Kidney epithelial cell (primary cell): ENCODE data around the gene MFAP5. TPM values are rescaled to one million over a fixed set of nuclear protein-coding genes. Genes with fewer than 3 reads are reported as not detected.
"Not testable (repeated sequence)": the region's sequence is repeated elsewhere in the genome, so short reads cannot be mapped to it uniquely, and the experiment has no call there.

Source experiments
- DNase-seq: peaks from one replicate; pipeline ENCODE4 v3.0.0-alpha.2; 2010; ENCODE audit warnings: low read depth
- H3K27me3 ChIP-seq: 2 replicates; pipeline ENCODE4 v1.6.0; 2011; ENCODE audit warnings: low read length; ENCODE audit not compliant: control insufficient read depth, insufficient read depth
- H3K36me3 ChIP-seq: 2 replicates; pipeline ENCODE4 v1.5.1; 2011; ENCODE audit warnings: low read length; ENCODE audit not compliant: control insufficient read depth, insufficient read depth
- H3K4me3 ChIP-seq: 2 replicates; pipeline ENCODE4 v1.5.1; 2011; ENCODE audit warnings: low read depth, mild to moderate bottlenecking, control low read depth, low read length
- CTCF ChIP-seq: IDR thresholded peaks from 2 replicates; pipeline ENCODE4 v1.5.1; 2011; ENCODE audit warnings: mild to moderate bottlenecking, moderate library complexity, low read length, control low read depth, inconsistent platforms; ENCODE audit not compliant: insufficient read depth, poor library complexity, severe bottlenecking
- total RNA-seq: library from RNA; depleted of rRNA; stranded (reverse); fragments of >200 nt; gene quantifications from 2 replicates; pipeline ENCODE4 v1.2.3, GENCODE V29; 2015

MFAP5 gene
- total RNA-seq, 1 donor from 2014 or later = 15.8 TPM

- no peak overlapping the region for H3K4me3 ChIP-seq
- H3K27me3 ChIP-seq = no peaks in the 10 kb centered on the region
- no peaks in the 10 kb centered on the region for H3K36me3 ChIP-seq
- DNase-seq = no peak
- no peak for TF ChIP-seq CTCF
Observed at GRCh38 chr12:8622646-8623045, 40.0 kb downstream of the MFAP5 start.

- Histone ChIP-seq H3K4me3 (no peak overlapping the region), H3K27me3 (no peaks in the 10 kb centered on the region)
- TF ChIP-seq CTCF = no peak
Observed at GRCh38 chr12:8615206-8615605, 47.4 kb downstream of the MFAP5 start.

GRCh38 chr12:8613881-8614280 lies 48.7 kb downstream of the MFAP5 start:
- not testable (repeated sequence) for DNase-seq, H3K27me3 ChIP-seq, H3K4me3 ChIP-seq, H3K36me3 ChIP-seq

More at GRCh38 chr12:8615206-8615605, 47.4 kb downstream of the MFAP5 start:
- DNase-seq = no peak
- no peaks in the 10 kb centered on the region for H3K36me3 ChIP-seq

GRCh38 chr12:8612629-8613028 lies 50.0 kb downstream of the MFAP5 start, which contains the start of gene AICDA:
TSS of gene AICDA (minus strand) at chr12:8612859. CDS start at chr12:8612767, 92 bp downstream.
- H3K27me3 ChIP-seq = no peaks in the 10 kb centered on the region
- no peak for TF ChIP-seq CTCF
- no peaks in the 10 kb centered on the region for H3K36me3 ChIP-seq
- no peak for DNase-seq
- H3K4me3 ChIP-seq = no peak within 1 kb of the TSS

- no peak overlapping the region for H3K4me3 ChIP-seq
Observed at GRCh38 chr12:8609061-8609570, 53.5 kb downstream of the MFAP5 start.

GRCh38 chr12:8606890-8607289 lies 55.7 kb downstream of the MFAP5 start:
- Histone ChIP-seq H3K4me3 (no peak overlapping the region), H3K27me3 (no peaks in the 10 kb centered on the region), H3K36me3 (no peaks in the 10 kb centered on the region)
- DNase-seq = no peak
- no peak for TF ChIP-seq CTCF

More at GRCh38 chr12:8609061-8609570, 53.5 kb downstream of the MFAP5 start:
- Histone ChIP-seq H3K36me3 (no peaks in the 10 kb centered on the region), H3K27me3 (no peaks in the 10 kb centered on the region)
- TF ChIP-seq CTCF = peak; percentile 87
- DNase-seq = no peak
